GM19395 (cell line): ENCODE data around the gene RSAD2.
"Not testable (repeated sequence)": the region's sequence is repeated elsewhere in the genome, so short reads cannot be mapped to it uniquely, and the experiment has no call there.

Source experiments
- ATAC-seq: cut with Tn5 transposase; IDR thresholded peaks from one replicate; pipeline ENCODE4 v1.9.1; 2021; ENCODE audit warnings: mild to moderate bottlenecking, moderate library complexity; ENCODE audit not compliant: unreplicated experiment

The RSAD2 gene

GRCh38 chr2:6924101-6924923, 46.7 kb downstream of the RSAD2 start:
- no peak for ATAC-seq

GRCh38 chr2:6924924-6925409, 47.4 kb downstream of the RSAD2 start:
- no peak for ATAC-seq

- no peak for ATAC-seq
Measured at GRCh38 chr2:6926071-6926732, 48.6 kb downstream of the RSAD2 start.

- ATAC-seq: no peak
Measured at GRCh38 chr2:6927186-6927585, 49.6 kb downstream of the RSAD2 start.

- no peak for ATAC-seq
Measured at GRCh38 chr2:6927753-6928152, 50.2 kb downstream of the RSAD2 start.

- no peak for ATAC-seq
Measured at GRCh38 chr2:6928452-6928851, 50.9 kb downstream of the RSAD2 start.

GRCh38 chr2:6929196-6929819, 51.7 kb downstream of the RSAD2 start:
- ATAC-seq: no peak

GRCh38 chr2:6930923-6931647, 53.5 kb downstream of the RSAD2 start:
- no peak for ATAC-seq

GRCh38 chr2:6931753-6932152, 54.2 kb downstream of the RSAD2 start:
- no peak for ATAC-seq

- no peak for ATAC-seq
Measured at GRCh38 chr2:6932206-6932605, 54.6 kb downstream of the RSAD2 start.

- no peak for ATAC-seq
Measured at GRCh38 chr2:6932828-6933227, 55.3 kb downstream of the RSAD2 start.

- ATAC-seq: no peak
Measured at GRCh38 chr2:6933911-6934310, 56.3 kb downstream of the RSAD2 start.

GRCh38 chr2:6934345-6934744, 56.8 kb downstream of the RSAD2 start:
- ATAC-seq: no peak

GRCh38 chr2:6934758-6935651, 57.4 kb downstream of the RSAD2 start:
- ATAC-seq: no peak

- not testable (repeated sequence) for ATAC-seq
Measured at GRCh38 chr2:6935652-6936020, 58.1 kb downstream of the RSAD2 start.

- ATAC-seq: no peak
Measured at GRCh38 chr2:6937157-6937556, 59.6 kb downstream of the RSAD2 start.

GRCh38 chr2:6937582-6937981, 60.0 kb downstream of the RSAD2 start:
- ATAC-seq: no peak

GRCh38 chr2:6939071-6939470, 61.5 kb downstream of the RSAD2 start:
- no peak for ATAC-seq

GRCh38 chr2:6940820-6941219, 63.2 kb downstream of the RSAD2 start:
- no peak for ATAC-seq
